Thymus (tissue), 11 donors: ENCODE results near the gene HMGB2. TPM values are rescaled to one million over a fixed set of nuclear protein-coding genes. Genes with fewer than 3 reads are reported as not detected.

Experiments
- DNase-seq, 9 donors: peaks; one replicate each; pipeline ENCODE4 v3.0.0-alpha.2; 2013; ENCODE audit warnings: low spot score in 9 of 9, low read depth in 6 of 9, missing footprints in 1 of 9
- H3K27ac ChIP-seq, 2 donors: one replicate each; pipeline ENCODE4 v1.5.1; 2013; ENCODE audit warnings: control low read depth in 1 of 2, low read depth in 1 of 2, low read length in 1 of 2, mild to moderate bottlenecking in 1 of 2, moderate library complexity in 1 of 2
- H3K27me3 ChIP-seq, 2 donors: one replicate each; pipeline ENCODE4 v1.5.1; 2013; ENCODE audit warnings: low read length in 1 of 2; ENCODE audit not compliant: control insufficient read depth in 2 of 2, insufficient read depth in 1 of 2
- H3K36me3 ChIP-seq, 2 donors: one replicate each; pipeline ENCODE4 v1.5.1; 2013; ENCODE audit warnings: low read length in 1 of 2, mild to moderate bottlenecking in 1 of 2, moderate library complexity in 1 of 2; ENCODE audit not compliant: control insufficient read depth in 2 of 2, insufficient read depth in 2 of 2
- H3K4me1 ChIP-seq, 2 donors: one replicate each; pipeline ENCODE4 v1.5.1; 2013; ENCODE audit warnings: low read length in 2 of 2; ENCODE audit not compliant: control insufficient read depth in 2 of 2, insufficient read depth in 2 of 2
- H3K4me3 ChIP-seq, 2 donors: one replicate each; pipeline ENCODE4 v1.5.1; 2013; ENCODE audit warnings: low read length in 2 of 2, control low read depth in 1 of 2, mild to moderate bottlenecking in 1 of 2
- H3K9me3 ChIP-seq, 2 donors: one replicate each; pipeline ENCODE4 v1.5.1; 2013; ENCODE audit warnings: low read length in 1 of 2, mild to moderate bottlenecking in 1 of 2; ENCODE audit not compliant: control insufficient read depth in 2 of 2, insufficient read depth in 1 of 2
- WGBS: extraction: QIAGEN DNeasy Blood & Tissue Kit; methylation state at CpG from one replicate; pipeline ENCODE4 v1.1.7; 2013; 5-methylcytosine and 5-hydroxymethylcytosine counted together
- polyA plus RNA-seq: library from polyadenylated mRNA; stranded (reverse); fragments of 200-250 nt; gene quantifications from one replicate; pipeline ENCODE4 v1.2.3, GENCODE V29; 2013
- total RNA-seq: library from RNA; stranded (reverse); fragments of 120-200 nt; gene quantifications from one replicate; pipeline ENCODE4 v1.2.4, GENCODE V29; 2013
- donor health status: healthy.

HMGB2 gene
- total and polyA plus RNA-seq, 2 donors, result 475 to 671 TPM

DNA sequence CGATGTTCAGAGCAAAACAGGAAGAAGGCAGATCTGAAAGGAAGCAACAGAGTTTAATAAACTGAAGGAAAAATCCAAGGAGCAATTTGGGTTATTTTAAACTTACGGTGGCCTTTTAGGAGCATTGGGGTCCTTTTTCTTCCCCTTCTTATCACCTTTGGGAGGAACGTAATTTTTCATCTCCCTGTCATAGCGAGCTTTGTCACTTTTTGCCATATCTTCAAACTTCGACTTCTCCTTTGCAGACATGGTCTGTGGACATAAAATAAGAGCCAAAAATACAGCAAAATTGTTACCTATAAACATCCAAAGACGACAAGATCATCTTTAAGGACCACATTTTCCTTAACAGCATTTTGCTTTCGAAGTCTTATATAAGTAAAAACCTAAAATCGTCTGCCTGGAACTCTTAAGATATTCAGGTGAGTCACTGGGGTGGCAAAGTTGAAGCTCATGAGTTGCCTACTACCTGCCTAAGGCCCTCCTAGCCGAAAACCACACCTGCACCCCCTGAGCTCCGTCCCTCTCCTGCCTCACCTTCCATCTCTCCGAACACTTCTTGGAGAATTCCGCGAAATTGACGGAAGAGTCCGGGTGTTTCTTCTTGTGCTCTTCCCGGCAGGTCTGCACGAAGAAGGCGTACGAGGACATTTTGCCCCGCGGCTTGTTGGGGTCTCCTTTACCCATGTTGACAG is 1.0 kb downstream of the HMGB2 start:
- peaks cover 4 to 50% of the 10 kb centered on the region in 2 donors for H3K36me3 ChIP-seq
- DNase-seq, result peak in 3 of 9 donors; percentile 16 to 48 (median 44)
- no peaks in the 10 kb centered on the region for H3K9me3 ChIP-seq
- 2% methylated on average over 21 of the region's 21 CpGs for WGBS
- peak overlapping the region; percentile 90 to 100 for H3K27ac ChIP-seq
- no peaks in the 10 kb centered on the region for H3K27me3 ChIP-seq
- H3K4me1 ChIP-seq, result peaks cover 9 to 10% of the 10 kb centered on the region in 2 donors
- H3K4me3 ChIP-seq, result peak overlapping the region; percentile 94 to 98

GRCh38 chr4:173332021-173332487 is 2.1 kb downstream of the HMGB2 start:
- 36% methylated on average over 6 of the region's 6 CpGs for WGBS

GRCh38 chr4:173330590-173330989 is 3.6 kb downstream of the HMGB2 start:
- H3K4me1 ChIP-seq, result peaks cover 4 to 6% of the 10 kb centered on the region in 2 donors
- no peak for DNase-seq
- H3K27ac ChIP-seq, result peak overlapping the region in 1 of 2 donors; percentile 20
- H3K27me3 ChIP-seq, result no peaks in the 10 kb centered on the region
- H3K36me3 ChIP-seq, result peaks cover 4 to 65% of the 10 kb centered on the region in 2 donors
- 95% methylated on average over 2 of the region's 2 CpGs for WGBS
- H3K9me3 ChIP-seq, result no peaks in the 10 kb centered on the region
- H3K4me3 ChIP-seq, result peak overlapping the region in 1 of 2 donors; percentile 9

More at GRCh38 chr4:173332021-173332487, 2.1 kb downstream of the HMGB2 start:
- Histone ChIP-seq H3K27me3 (no peaks in the 10 kb centered on the region), H3K9me3 (no peaks in the 10 kb centered on the region), H3K36me3 (peaks cover 4 to 53% of the 10 kb centered on the region in 2 donors), H3K27ac (peak overlapping the region; percentile 38 to 90), H3K4me3 (peak overlapping the region; percentile 94 to 98), H3K4me1 (peaks cover 4 to 6% of the 10 kb centered on the region in 2 donors)
- DNase-seq, result peak in 2 of 9 donors; percentile 36 to 42

- Histone ChIP-seq H3K27me3 (no peaks in the 10 kb centered on the region), H3K9me3 (no peaks in the 10 kb centered on the region), H3K4me1 (peaks cover 3 to 4% of the 10 kb centered on the region in 2 donors), H3K4me3 (no peak overlapping the region), H3K36me3 (peaks cover 8 to 74% of the 10 kb centered on the region in 2 donors), H3K27ac (no peak overlapping the region)
- no peak for DNase-seq
- 97% methylated on average over 5 of the region's 5 CpGs for WGBS
Measured at GRCh38 chr4:173328236-173328901, 5.8 kb downstream of the HMGB2 start.

- Histone ChIP-seq H3K36me3 (peaks cover 19 to 68% of the 10 kb centered on the region in 2 donors), H3K9me3 (no peaks in the 10 kb centered on the region), H3K27ac (no peak overlapping the region), H3K4me3 (no peak overlapping the region), H3K27me3 (no peaks in the 10 kb centered on the region), H3K4me1 (peaks cover 0 to 3% of the 10 kb centered on the region in 2 donors)
- whole genome bisulfite sequencing, result over 99% methylated on average over 5 of the region's 5 CpGs
- no peak for DNase-seq
Measured at GRCh38 chr4:173325007-173325736, 9.0 kb downstream of the HMGB2 start.

GRCh38 chr4:173319696-173320095 is 14.5 kb downstream of the HMGB2 start:
- no peaks in the 10 kb centered on the region for H3K4me1 ChIP-seq
- no peaks in the 10 kb centered on the region for H3K9me3 ChIP-seq
- no peak overlapping the region for H3K4me3 ChIP-seq
- 98% methylated on average over 2 of the region's 2 CpGs for WGBS
- peaks cover 38 to 68% of the 10 kb centered on the region in 2 donors for H3K36me3 ChIP-seq
- DNase-seq, result no peak
- H3K27ac ChIP-seq, result no peak overlapping the region
- H3K27me3 ChIP-seq, result no peaks in the 10 kb centered on the region

DNA sequence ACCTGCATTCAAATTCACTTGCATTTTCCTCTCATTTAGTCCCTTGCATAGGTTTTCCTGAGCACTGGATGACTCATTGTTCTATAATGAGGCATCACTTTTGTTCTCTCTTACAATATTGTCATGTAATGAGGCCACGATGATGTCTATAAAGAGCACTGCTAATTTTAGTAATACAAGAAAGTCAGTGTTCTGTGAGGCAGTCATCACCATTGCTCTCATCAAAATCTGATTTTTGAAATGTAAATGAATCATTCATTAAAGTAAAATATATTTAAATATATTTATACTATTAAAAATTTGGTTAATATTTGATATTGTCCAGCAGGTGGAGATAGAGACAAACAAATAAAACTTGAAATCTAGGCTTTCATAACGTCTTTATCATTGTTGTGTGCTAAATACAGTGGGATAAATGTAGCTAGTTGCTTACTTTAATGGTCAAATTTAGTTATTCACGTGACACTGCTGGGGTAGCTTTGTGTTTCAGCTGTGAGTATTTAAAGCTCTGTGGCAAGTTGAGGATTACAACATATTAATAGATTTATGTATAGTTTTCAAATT is 15.4 kb downstream of the HMGB2 start:
- Histone ChIP-seq H3K36me3 (peaks cover 46 to 78% of the 10 kb centered on the region in 2 donors), H3K9me3 (no peaks in the 10 kb centered on the region), H3K4me3 (no peak overlapping the region), H3K4me1 (no peaks in the 10 kb centered on the region), H3K27ac (no peak overlapping the region), H3K27me3 (no peaks in the 10 kb centered on the region)
- peak in 1 of 9 donors; percentile 32 for DNase-seq
- 56% methylated on average over 3 of the region's 3 CpGs for WGBS

GRCh38 chr4:173318240-173318639 is 15.9 kb downstream of the HMGB2 start:
- no peaks in the 10 kb centered on the region for H3K27me3 ChIP-seq
- H3K36me3 ChIP-seq, result peaks cover 48 to 82% of the 10 kb centered on the region in 2 donors
- no peaks in the 10 kb centered on the region for H3K9me3 ChIP-seq
- H3K27ac ChIP-seq, result no peak overlapping the region
- no peak overlapping the region for H3K4me3 ChIP-seq
- no peaks in the 10 kb centered on the region for H3K4me1 ChIP-seq
- DNase-seq, result no peak
